Spleen (tissue), 11 donors: ENCODE measurements around the gene UBASH3B. TPM values are rescaled to one million over a fixed set of nuclear protein-coding genes. Genes with fewer than 3 reads are reported as not detected.

ENCODE experiments used
- DNase-seq: peaks from one replicate; pipeline ENCODE4 v3.0.0-alpha.2; 2020
- H3K27ac ChIP-seq, 8 donors: fragments of 200-600 bp; sonication (generic) in 7 of 8; 1 replicate in 4 of 8; 2 replicates in 4 of 8; pipeline versions ENCODE4 v1.5.0 to v1.8.0; 2016 to 2021; ENCODE audit warnings: inconsistent platforms in 4 of 8, mild to moderate bottlenecking in 4 of 8, moderate library complexity in 1 of 8
- H3K27me3 ChIP-seq, 7 donors: fragments of 200-600 bp; sonication (generic) in 6 of 7; replicated peaks in 1 of 7; 1 replicate in 4 of 7; 2 replicates in 3 of 7; pipeline versions ENCODE4 v1.5.0 to v1.8.0; 2016 to 2021; ENCODE audit warnings: inconsistent platforms in 3 of 7, mild to moderate bottlenecking in 1 of 7
- H3K36me3 ChIP-seq, 6 donors: fragments of 200-600 bp; sonication (generic) in 5 of 6; 1 replicate in 4 of 6; 2 replicates in 2 of 6; pipeline versions ENCODE4 v1.5.0 to v1.8.0; 2016 to 2021; ENCODE audit warnings: inconsistent platforms in 2 of 6
- H3K4me1 ChIP-seq, 6 donors: fragments of 200-600 bp; sonication (generic) in 5 of 6; 1 replicate in 3 of 6; 2 replicates in 3 of 6; pipeline versions ENCODE4 v1.5.0 to v1.8.0; 2016 to 2021; ENCODE audit warnings: inconsistent platforms in 3 of 6
- H3K4me3 ChIP-seq, 8 donors: fragments of 200-600 bp; sonication (generic) in 7 of 8; 1 replicate in 4 of 8; 2 replicates in 4 of 8; pipeline versions ENCODE4 v1.5.0 to v1.8.0; 2016 to 2021; ENCODE audit warnings: inconsistent platforms in 4 of 8, mild to moderate bottlenecking in 4 of 8, moderate library complexity in 2 of 8
- H3K9me3 ChIP-seq, 8 donors: fragments of 200-600 bp; sonication (generic) in 7 of 8; 1 replicate in 4 of 8; 2 replicates in 4 of 8; pipeline versions ENCODE4 v1.5.0 to v1.8.0; 2016 to 2021; ENCODE audit warnings: inconsistent platforms in 4 of 8
- CTCF ChIP-seq, 11 experiments: fragments of 200-600 bp in 7 of 11; fragments of 450-650 bp in 4 of 11; sonication (generic) in 4 of 11; IDR thresholded peaks in 8 of 11; conservative IDR thresholded peaks in 3 of 11; 1 replicate in 7 of 11; 2 replicates in 4 of 11; pipeline versions ENCODE4 v1.4.0 to v1.8.0; 2016 to 2021; ENCODE audit warnings: antibody characterized with exemption in 11 of 11, inconsistent platforms in 4 of 11, mild to moderate bottlenecking in 1 of 11
- POLR2A ChIP-seq, 3 donors: fragments of 450-650 bp; IDR thresholded peaks; one replicate each; pipeline ENCODE4 v1.5.1; 2017; ENCODE audit warnings: antibody characterized with exemption in 3 of 3, mild to moderate bottlenecking in 1 of 3
- POLR2AphosphoS5 ChIP-seq, 3 donors: sonication (generic); formaldehyde crosslinking; IDR thresholded peaks; one replicate each; pipeline ENCODE4 v1.5.1; 2017; ENCODE audit warnings: antibody characterized with exemption in 3 of 3
- WGBS, 5 donors: extraction: QIAGEN DNeasy Blood & Tissue Kit in 3 of 5; methylation state at CpG; one replicate each; pipeline versions ENCODE4 v1.1.5 to v1.1.7; 2013 to 2018; 5-methylcytosine and 5-hydroxymethylcytosine counted together
- intact Hi-C: fragments of 100-400 bp; cut with DNase I; formaldehyde crosslinking; loops from one replicate; pipeline ENCODE4 v1.15.0; 2023; ENCODE audit warnings: low total_unique reads
- polyA plus RNA-seq, 3 donors: library from polyadenylated mRNA; stranded (reverse); fragments of 200-250 nt; gene quantifications; one replicate each; pipeline ENCODE4 v1.2.1, GENCODE V29; 2013
- total RNA-seq, 7 donors: library from RNA; depleted of rRNA in 3 of 7; stranded (reverse); fragments of >200 nt in 3 of 7; fragmentation: NEBNext Ultra II Directional in 4 of 7; extraction: Animal tissue kit (Norgen Biotek cat#: 25700) in 4 of 7; gene quantifications; one replicate each; pipeline versions ENCODE4 v1.1.0 to v1.2.1, GENCODE V29; 2016 to 2021
- donor health status: healthy with polysubstance abuse.
- donor health status: DM: no; HTN: no; CAD: no; lungs with moderate emphysema.
- donor health status: DM: no; HTN: no; CAD: no.
- donor health status: Bipolar disorder and iron deficiency.
- donor health status: healthy.
- donor health status: DM: no; HTN: no; CAD: no.
- donor health status: DM: yes; HTN: yes; CAD: no.

The UBASH3B gene
- total and polyA plus RNA-seq, 10 donors: 4.4 to 190 (median 77.9) TPM

GRCh38 chr11:122804161-122804560 lies 148.6 kb downstream of the UBASH3B start:
- intact Hi-C loops: no loop called here
- WGBS, 5 donors: 50 to 92% (median 76%) methylated on average over 3 to 4 of the region's 4 CpGs
- Histone ChIP-seq H3K9me3 (no peaks in the 10 kb centered on the region), H3K27ac (peak overlapping the region in 1 of 8 donors; percentile 24), H3K4me1 (peaks cover 9 to 41% (median 19%) of the 10 kb centered on the region in 6 donors), H3K36me3 (peaks cover 0 to 100% (median 31%) of the 10 kb centered on the region in 6 donors), H3K4me3 (no peak overlapping the region), H3K27me3 (no peaks in the 10 kb centered on the region)
- no peak for DNase-seq
- TF ChIP-seq POLR2AphosphoS5 (IDR thresholded peaks at IDR 0.05) (no peak), POLR2A (IDR thresholded peaks at IDR 0.05) (no peak), CTCF (IDR thresholded peaks at IDR 0.05 in 8 of 11, conservative IDR thresholded peaks at IDR 0.05 in 3 of 11) (no peak)

GRCh38 chr11:122804796-122805195 lies 149.3 kb downstream of the UBASH3B start:
- WGBS, 5 donors: 60 to 80% (median 71%) methylated on average over 6 of the region's 6 CpGs

GRCh38 chr11:122807731-122808477 lies 152.4 kb downstream of the UBASH3B start:
- Histone ChIP-seq H3K4me3 (no peak overlapping the region), H3K27me3 (no peaks in the 10 kb centered on the region), H3K36me3 (peaks cover 0 to 91% (median 15%) of the 10 kb centered on the region in 6 donors), H3K27ac (peak overlapping the region in 5 of 8 donors; percentile 23 to 59 (median 53)), H3K9me3 (no peaks in the 10 kb centered on the region), H3K4me1 (peaks cover 9 to 55% (median 19%) of the 10 kb centered on the region in 6 donors)
- WGBS, 5 donors: 80 to 88% (median 86%) methylated on average over 8 of the region's 8 CpGs
- intact Hi-C loops: no loop called here
- DNase-seq: no peak
- TF ChIP-seq CTCF (IDR thresholded peaks at IDR 0.05 in 8 of 11, conservative IDR thresholded peaks at IDR 0.05 in 3 of 11) (no peak), POLR2AphosphoS5 (IDR thresholded peaks at IDR 0.05) (no peak), POLR2A (IDR thresholded peaks at IDR 0.05) (no peak)

More at GRCh38 chr11:122804796-122805195, 149.3 kb downstream of the UBASH3B start:
- Histone ChIP-seq H3K4me1 (peaks cover 9 to 40% (median 19%) of the 10 kb centered on the region in 6 donors), H3K9me3 (no peaks in the 10 kb centered on the region), H3K36me3 (peaks cover 0 to 100% (median 29%) of the 10 kb centered on the region in 6 donors), H3K4me3 (no peak overlapping the region), H3K27ac (no peak overlapping the region), H3K27me3 (no peaks in the 10 kb centered on the region)
- TF ChIP-seq POLR2A (IDR thresholded peaks at IDR 0.05) (no peak), CTCF (IDR thresholded peaks at IDR 0.05 in 8 of 11, conservative IDR thresholded peaks at IDR 0.05 in 3 of 11) (no peak), POLR2AphosphoS5 (IDR thresholded peaks at IDR 0.05) (no peak)
- intact Hi-C loops: no loop called here
- no peak for DNase-seq

GRCh38 chr11:122808478-122808869 lies 153.0 kb downstream of the UBASH3B start:
- no peaks in the 10 kb centered on the region for H3K27me3 ChIP-seq
- DNase-seq: no peak
- intact Hi-C loops: no loop called here
- no peaks in the 10 kb centered on the region for H3K9me3 ChIP-seq
- peak overlapping the region in 5 of 8 donors; percentile 23 to 59 (median 53) for H3K27ac ChIP-seq
- H3K4me3 ChIP-seq: no peak overlapping the region
- H3K36me3 ChIP-seq: peaks cover 0 to 85% (median 14%) of the 10 kb centered on the region in 6 donors
- peaks cover 9 to 57% (median 19%) of the 10 kb centered on the region in 6 donors for H3K4me1 ChIP-seq
- 11 to 15% (median 13%) methylated on average over 2 of the region's 2 CpGs for WGBS, 5 donors
- no peak for TF ChIP-seq POLR2A (IDR thresholded peaks at IDR 0.05)
- TF ChIP-seq POLR2AphosphoS5 (IDR thresholded peaks at IDR 0.05): no peak
- TF ChIP-seq CTCF (IDR thresholded peaks at IDR 0.05 in 8 of 11, conservative IDR thresholded peaks at IDR 0.05 in 3 of 11): no peak
